ENCODE measurements around the gene AMPD2. TPM values are rescaled to one million over a fixed set of nuclear protein-coding genes. Genes with fewer than 3 reads are reported as not detected.
A peak's percentile ranks its signal among the peaks of the same experiment; 100 is the strongest.

The AMPD2 gene
- total RNA-seq, 1 experiment from 2014 or later, result 79.8 TPM

DNA sequence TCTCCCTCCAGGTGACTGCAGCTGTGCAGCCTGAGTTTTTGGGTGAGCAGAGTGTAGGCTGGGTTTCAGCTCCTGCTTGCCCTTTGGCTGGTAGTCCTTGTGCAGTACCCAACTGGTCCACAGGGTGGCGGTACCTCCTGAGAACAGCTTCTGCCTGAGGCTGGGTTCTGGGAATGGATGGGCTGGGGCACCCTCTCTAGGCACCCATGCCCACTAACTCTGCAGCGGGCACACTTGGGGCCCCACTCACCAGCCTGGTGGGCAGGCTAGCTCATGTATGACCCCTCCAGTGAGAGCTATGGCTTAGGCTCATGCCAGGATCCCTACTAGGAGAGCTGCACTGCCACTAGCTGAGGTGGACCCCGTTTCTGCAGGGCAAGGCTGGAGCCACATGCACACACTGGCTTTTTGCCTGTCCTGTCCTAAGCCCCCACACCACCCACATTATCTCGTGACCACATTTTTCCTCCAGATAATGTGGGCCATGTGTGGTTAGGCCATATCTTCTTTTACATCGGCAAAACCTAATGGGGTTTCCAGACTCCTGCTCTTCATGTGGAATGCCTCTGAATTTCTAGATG, 20.7 kb downstream of the AMPD2 start:
- peaks cover 5% of the 10 kb centered on the region; the same call in 1 of the 2 replicates for H3K27me3 Mint-ChIP-seq (ENCODE audit: low read depth)
- ChIA-PET POLR2A (interaction anchor here (1.2 to 1.3 kb wide), 3 partner anchors 27 to 92 kb away, joined by 4 to 12 read pairs (median 5); partner anchors contain the start of genes GNAI3 and GSTM2), CTCF (interaction anchor here (0.5 to 6.8 kb wide), 79 partner anchors 10 to 491 kb away, joined by 3 to 188 read pairs (median 6); partner anchors contain the start of genes AHCYL1, AMIGO1, AMPD2 and CYB561D1)
- H3K4me1 Mint-ChIP-seq, result peaks cover 20% of the 10 kb centered on the region
- TF ChIP-seq, protein P1, sequence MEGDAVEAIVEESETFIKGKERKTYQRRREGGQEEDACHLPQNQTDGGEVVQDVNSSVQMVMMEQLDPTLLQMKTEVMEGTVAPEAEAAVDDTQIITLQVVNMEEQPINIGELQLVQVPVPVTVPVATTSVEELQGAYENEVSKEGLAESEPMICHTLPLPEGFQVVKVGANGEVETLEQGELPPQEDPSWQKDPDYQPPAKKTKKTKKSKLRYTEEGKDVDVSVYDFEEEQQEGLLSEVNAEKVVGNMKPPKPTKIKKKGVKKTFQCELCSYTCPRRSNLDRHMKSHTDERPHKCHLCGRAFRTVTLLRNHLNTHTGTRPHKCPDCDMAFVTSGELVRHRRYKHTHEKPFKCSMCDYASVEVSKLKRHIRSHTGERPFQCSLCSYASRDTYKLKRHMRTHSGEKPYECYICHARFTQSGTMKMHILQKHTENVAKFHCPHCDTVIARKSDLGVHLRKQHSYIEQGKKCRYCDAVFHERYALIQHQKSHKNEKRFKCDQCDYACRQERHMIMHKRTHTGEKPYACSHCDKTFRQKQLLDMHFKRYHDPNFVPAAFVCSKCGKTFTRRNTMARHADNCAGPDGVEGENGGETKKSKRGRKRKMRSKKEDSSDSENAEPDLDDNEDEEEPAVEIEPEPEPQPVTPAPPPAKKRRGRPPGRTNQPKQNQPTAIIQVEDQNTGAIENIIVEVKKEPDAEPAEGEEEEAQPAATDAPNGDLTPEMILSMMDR (IDR thresholded peaks at IDR 0.05), result peak; percentile 97
- TF ChIP-seq, protein P2, sequence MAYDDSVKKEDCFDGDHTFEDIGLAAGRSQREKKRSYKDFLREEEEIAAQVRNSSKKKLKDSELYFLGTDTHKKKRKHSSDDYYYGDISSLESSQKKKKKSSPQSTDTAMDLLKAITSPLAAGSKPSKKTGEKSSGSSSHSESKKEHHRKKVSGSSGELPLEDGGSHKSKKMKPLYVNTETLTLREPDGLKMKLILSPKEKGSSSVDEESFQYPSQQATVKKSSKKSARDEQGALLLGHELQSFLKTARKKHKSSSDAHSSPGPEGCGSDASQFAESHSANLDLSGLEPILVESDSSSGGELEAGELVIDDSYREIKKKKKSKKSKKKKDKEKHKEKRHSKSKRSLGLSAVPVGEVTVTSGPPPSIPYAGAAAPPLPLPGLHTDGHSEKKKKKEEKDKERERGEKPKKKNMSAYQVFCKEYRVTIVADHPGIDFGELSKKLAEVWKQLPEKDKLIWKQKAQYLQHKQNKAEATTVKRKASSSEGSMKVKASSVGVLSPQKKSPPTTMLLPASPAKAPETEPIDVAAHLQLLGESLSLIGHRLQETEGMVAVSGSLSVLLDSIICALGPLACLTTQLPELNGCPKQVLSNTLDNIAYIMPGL (CRISPR knock-in tag; IDR thresholded peaks at IDR 0.05), result no peak
- DNase-seq (ENCODE audit: low spot score), result peak; percentile 97
- H3K9me3 Mint-ChIP-seq, result no peaks in the 10 kb centered on the region
- H3K27ac Mint-ChIP-seq, result no peak overlapping the region
- no peak overlapping the region for H3K4me3 Mint-ChIP-seq
- H3K36me3 Mint-ChIP-seq, result no peaks in the 10 kb centered on the region
- ATAC-seq, result peak; percentile 58

DNA sequence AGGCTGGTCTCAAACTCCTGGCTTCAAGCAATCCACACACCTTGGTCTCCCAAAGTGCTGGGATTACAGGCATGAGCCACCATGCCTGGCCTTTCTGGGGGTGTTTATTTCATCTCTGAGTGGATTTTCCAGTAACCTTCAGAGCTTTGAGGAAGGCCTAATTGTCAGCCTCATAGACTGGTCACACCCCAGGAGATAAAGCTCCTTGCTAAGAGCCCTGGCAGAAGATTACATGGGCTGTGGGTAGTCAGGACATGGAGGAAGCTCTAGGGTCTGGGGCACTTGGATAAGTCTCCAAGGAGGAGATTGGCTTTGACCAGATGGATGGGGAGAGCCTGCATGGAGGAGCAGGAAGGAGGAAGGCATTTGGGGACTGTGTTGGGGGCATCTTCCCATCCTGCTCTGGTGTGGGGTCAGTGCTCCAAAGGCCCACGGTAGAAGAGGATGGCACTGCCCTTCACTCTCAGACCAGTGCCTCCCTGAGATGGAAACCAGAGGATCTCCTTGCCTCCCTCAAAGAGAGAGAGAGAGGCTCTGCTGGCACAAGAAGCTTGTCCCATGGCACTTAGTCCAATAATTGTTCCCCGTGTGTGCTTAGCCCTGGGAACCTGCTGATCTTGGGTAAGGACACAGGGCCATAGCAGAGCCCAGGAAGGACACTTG, 21.6 kb downstream of the AMPD2 start:
- ChIA-PET POLR2A (interaction anchor here (1.2 to 1.3 kb wide), 3 partner anchors 26 to 93 kb away, joined by 4 to 12 read pairs (median 5); partner anchors contain the start of genes GNAI3 and GSTM2), CTCF (interaction anchor here (0.5 to 6.8 kb wide), 25 partner anchors 10 to 344 kb away, joined by 3 to 188 read pairs (median 21); partner anchors contain the start of genes AHCYL1, AMPD2, EPS8L3 and GNAI3)
- Mint-ChIP-seq H3K36me3 (no peaks in the 10 kb centered on the region), H3K9me3 (no peaks in the 10 kb centered on the region), H3K27me3 (ENCODE audit: low read depth) (peaks cover 5% of the 10 kb centered on the region; the same call in 1 of the 2 replicates), H3K27ac (no peak overlapping the region), H3K4me3 (no peak overlapping the region), H3K4me1 (peaks cover 12% of the 10 kb centered on the region)
- TF ChIP-seq, protein P3, sequence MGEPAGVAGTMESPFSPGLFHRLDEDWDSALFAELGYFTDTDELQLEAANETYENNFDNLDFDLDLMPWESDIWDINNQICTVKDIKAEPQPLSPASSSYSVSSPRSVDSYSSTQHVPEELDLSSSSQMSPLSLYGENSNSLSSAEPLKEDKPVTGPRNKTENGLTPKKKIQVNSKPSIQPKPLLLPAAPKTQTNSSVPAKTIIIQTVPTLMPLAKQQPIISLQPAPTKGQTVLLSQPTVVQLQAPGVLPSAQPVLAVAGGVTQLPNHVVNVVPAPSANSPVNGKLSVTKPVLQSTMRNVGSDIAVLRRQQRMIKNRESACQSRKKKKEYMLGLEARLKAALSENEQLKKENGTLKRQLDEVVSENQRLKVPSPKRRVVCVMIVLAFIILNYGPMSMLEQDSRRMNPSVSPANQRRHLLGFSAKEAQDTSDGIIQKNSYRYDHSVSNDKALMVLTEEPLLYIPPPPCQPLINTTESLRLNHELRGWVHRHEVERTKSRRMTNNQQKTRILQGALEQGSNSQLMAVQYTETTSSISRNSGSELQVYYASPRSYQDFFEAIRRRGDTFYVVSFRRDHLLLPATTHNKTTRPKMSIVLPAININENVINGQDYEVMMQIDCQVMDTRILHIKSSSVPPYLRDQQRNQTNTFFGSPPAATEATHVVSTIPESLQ (CRISPR knock-in tag; IDR thresholded peaks at IDR 0.05), result no peak
- TF ChIP-seq NR3C1 (CRISPR knock-in tag; conservative IDR thresholded peaks at IDR 0.05; ENCODE audit: low read depth), result no peak
- no peak for TF ChIP-seq GTF2I (CRISPR knock-in tag; conservative IDR thresholded peaks at IDR 0.05)
- TF ChIP-seq SMAD4 (CRISPR knock-in tag; IDR thresholded peaks at IDR 0.05), result no peak
- TF ChIP-seq, protein P4, sequence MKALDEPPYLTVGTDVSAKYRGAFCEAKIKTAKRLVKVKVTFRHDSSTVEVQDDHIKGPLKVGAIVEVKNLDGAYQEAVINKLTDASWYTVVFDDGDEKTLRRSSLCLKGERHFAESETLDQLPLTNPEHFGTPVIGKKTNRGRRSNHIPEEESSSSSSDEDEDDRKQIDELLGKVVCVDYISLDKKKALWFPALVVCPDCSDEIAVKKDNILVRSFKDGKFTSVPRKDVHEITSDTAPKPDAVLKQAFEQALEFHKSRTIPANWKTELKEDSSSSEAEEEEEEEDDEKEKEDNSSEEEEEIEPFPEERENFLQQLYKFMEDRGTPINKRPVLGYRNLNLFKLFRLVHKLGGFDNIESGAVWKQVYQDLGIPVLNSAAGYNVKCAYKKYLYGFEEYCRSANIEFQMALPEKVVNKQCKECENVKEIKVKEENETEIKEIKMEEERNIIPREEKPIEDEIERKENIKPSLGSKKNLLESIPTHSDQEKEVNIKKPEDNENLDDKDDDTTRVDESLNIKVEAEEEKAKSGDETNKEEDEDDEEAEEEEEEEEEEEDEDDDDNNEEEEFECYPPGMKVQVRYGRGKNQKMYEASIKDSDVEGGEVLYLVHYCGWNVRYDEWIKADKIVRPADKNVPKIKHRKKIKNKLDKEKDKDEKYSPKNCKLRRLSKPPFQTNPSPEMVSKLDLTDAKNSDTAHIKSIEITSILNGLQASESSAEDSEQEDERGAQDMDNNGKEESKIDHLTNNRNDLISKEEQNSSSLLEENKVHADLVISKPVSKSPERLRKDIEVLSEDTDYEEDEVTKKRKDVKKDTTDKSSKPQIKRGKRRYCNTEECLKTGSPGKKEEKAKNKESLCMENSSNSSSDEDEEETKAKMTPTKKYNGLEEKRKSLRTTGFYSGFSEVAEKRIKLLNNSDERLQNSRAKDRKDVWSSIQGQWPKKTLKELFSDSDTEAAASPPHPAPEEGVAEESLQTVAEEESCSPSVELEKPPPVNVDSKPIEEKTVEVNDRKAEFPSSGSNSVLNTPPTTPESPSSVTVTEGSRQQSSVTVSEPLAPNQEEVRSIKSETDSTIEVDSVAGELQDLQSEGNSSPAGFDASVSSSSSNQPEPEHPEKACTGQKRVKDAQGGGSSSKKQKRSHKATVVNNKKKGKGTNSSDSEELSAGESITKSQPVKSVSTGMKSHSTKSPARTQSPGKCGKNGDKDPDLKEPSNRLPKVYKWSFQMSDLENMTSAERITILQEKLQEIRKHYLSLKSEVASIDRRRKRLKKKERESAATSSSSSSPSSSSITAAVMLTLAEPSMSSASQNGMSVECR (CRISPR knock-in tag; IDR thresholded peaks at IDR 0.05; ENCODE audit: borderline replicate concordance), result no peak
- TF ChIP-seq NR2C2 (CRISPR knock-in tag; IDR thresholded peaks at IDR 0.05), result no peak
- no peak for TF ChIP-seq PRRX2 (CRISPR knock-in tag; IDR thresholded peaks at IDR 0.05)
- TF ChIP-seq ZNF423 (CRISPR knock-in tag; IDR thresholded peaks at IDR 0.05), result no peak
- no peak for TF ChIP-seq ZNF416 (CRISPR knock-in tag; IDR thresholded peaks at IDR 0.05)
- TF ChIP-seq TP53 (CRISPR knock-in tag; IDR thresholded peaks at IDR 0.05), result no peak
- TF ChIP-seq, protein P5, sequence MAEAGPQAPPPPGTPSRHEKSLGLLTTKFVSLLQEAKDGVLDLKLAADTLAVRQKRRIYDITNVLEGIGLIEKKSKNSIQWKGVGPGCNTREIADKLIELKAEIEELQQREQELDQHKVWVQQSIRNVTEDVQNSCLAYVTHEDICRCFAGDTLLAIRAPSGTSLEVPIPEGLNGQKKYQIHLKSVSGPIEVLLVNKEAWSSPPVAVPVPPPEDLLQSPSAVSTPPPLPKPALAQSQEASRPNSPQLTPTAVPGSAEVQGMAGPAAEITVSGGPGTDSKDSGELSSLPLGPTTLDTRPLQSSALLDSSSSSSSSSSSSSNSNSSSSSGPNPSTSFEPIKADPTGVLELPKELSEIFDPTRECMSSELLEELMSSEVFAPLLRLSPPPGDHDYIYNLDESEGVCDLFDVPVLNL (CRISPR knock-in tag; IDR thresholded peaks at IDR 0.05; ENCODE audit: borderline replicate concordance, low read depth), result no peak
- TF ChIP-seq RORB (CRISPR knock-in tag; IDR thresholded peaks at IDR 0.05), result no peak
- no peak for TF ChIP-seq GRHL2 (CRISPR knock-in tag; IDR thresholded peaks at IDR 0.05; ENCODE audit: insufficient replicate concordance, severe bottlenecking)
- no peak for TF ChIP-seq ATF1 (CRISPR knock-in tag; IDR thresholded peaks at IDR 0.05)
- TF ChIP-seq, protein P6, sequence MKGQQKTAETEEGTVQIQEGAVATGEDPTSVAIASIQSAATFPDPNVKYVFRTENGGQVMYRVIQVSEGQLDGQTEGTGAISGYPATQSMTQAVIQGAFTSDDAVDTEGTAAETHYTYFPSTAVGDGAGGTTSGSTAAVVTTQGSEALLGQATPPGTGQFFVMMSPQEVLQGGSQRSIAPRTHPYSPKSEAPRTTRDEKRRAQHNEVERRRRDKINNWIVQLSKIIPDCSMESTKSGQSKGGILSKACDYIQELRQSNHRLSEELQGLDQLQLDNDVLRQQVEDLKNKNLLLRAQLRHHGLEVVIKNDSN (CRISPR knock-in tag; IDR thresholded peaks at IDR 0.05), result no peak
- TF ChIP-seq ZNF232 (CRISPR knock-in tag; IDR thresholded peaks at IDR 0.05), result no peak
- TF ChIP-seq, protein P7, sequence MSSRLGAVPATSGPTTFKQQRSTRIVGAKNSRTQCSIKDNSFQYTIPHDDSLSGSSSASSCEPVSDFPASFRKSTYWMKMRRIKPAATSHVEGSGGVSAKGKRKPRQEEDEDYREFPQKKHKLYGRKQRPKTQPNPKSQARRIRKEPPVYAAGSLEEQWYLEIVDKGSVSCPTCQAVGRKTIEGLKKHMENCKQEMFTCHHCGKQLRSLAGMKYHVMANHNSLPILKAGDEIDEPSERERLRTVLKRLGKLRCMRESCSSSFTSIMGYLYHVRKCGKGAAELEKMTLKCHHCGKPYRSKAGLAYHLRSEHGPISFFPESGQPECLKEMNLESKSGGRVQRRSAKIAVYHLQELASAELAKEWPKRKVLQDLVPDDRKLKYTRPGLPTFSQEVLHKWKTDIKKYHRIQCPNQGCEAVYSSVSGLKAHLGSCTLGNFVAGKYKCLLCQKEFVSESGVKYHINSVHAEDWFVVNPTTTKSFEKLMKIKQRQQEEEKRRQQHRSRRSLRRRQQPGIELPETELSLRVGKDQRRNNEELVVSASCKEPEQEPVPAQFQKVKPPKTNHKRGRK (CRISPR knock-in tag; IDR thresholded peaks at IDR 0.05; ENCODE audit: borderline replicate concordance), result no peak
- no peak for TF ChIP-seq SOX15 (CRISPR knock-in tag; IDR thresholded peaks at IDR 0.05)
- DNase-seq (ENCODE audit: low spot score), result no peak
- no peak for ATAC-seq
